Measurements from ENCODE around the gene MAGI2. TPM values are rescaled to one million over a fixed set of nuclear protein-coding genes. Genes with fewer than 3 reads are reported as not detected.

The MAGI2 gene
- polyA plus RNA-seq, 2 donors = 0.67 to 0.79 TPM

DNA sequence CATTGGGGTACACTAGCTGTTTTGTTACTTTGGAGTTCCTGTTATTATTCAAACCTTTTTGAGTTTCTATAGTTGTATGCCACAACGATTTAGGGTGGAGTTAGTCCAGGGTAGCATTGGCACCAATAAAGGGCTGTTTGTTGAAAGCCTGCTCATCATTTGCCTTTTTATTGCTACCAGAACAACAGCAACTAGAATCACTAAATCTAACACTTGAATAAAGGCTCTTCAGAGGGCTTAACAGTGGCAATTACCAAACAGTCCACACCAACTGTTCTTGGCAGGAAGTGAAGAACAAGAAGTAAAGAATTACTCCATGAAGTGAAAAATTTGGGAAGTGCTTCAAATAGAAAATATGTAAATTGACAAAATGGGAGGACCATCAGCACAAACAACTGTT is 1033.5 kb downstream of the MAGI2 start:
- no peaks in the 10 kb centered on the region for H3K27me3 ChIP-seq (ENCODE audit: control insufficient read depth in 1 of 2, insufficient read depth in 2 of 2, low read length in 2 of 2)
- no peak overlapping the region for H3K27ac ChIP-seq (ENCODE audit: low read depth in 2 of 2, low read length in 1 of 2)
- H3K4me3 ChIP-seq (ENCODE audit: low read depth in 1 of 2, low read length in 2 of 2) = no peak overlapping the region
- H3K36me3 ChIP-seq (ENCODE audit: control insufficient read depth in 2 of 2, insufficient read depth in 2 of 2, low read length in 1 of 2) = no peaks in the 10 kb centered on the region
- H3K9me3 ChIP-seq (ENCODE audit: control insufficient read depth in 2 of 2, insufficient read depth in 1 of 2, low read depth in 1 of 2, low read length in 1 of 2) = peaks cover 0 to 3% of the 10 kb centered on the region in 2 donors
- H3K4me1 ChIP-seq (ENCODE audit: control insufficient read depth in 2 of 2, insufficient read depth in 2 of 2, low read length in 1 of 2) = no peaks in the 10 kb centered on the region
- 70 to 73% methylated on average over 1 of the region's 1 CpG for WGBS, 2 donors

- Histone ChIP-seq H3K27ac (ENCODE audit: low read depth in 2 of 2, low read length in 1 of 2) (no peak overlapping the region), H3K4me1 (ENCODE audit: control insufficient read depth in 2 of 2, insufficient read depth in 2 of 2, low read length in 1 of 2) (no peaks in the 10 kb centered on the region), H3K4me3 (ENCODE audit: low read depth in 1 of 2, low read length in 2 of 2) (no peak overlapping the region), H3K36me3 (ENCODE audit: control insufficient read depth in 2 of 2, insufficient read depth in 2 of 2, low read length in 1 of 2) (no peaks in the 10 kb centered on the region), H3K27me3 (ENCODE audit: control insufficient read depth in 1 of 2, insufficient read depth in 2 of 2, low read length in 2 of 2) (no peaks in the 10 kb centered on the region), H3K9me3 (ENCODE audit: control insufficient read depth in 2 of 2, insufficient read depth in 1 of 2, low read depth in 1 of 2, low read length in 1 of 2) (no peaks in the 10 kb centered on the region)
- 68 to 70% methylated on average over 4 of the region's 4 CpGs for WGBS, 2 donors
Measured at GRCh38 chr7:78417180-78417853, 1036.2 kb downstream of the MAGI2 start.

DNA sequence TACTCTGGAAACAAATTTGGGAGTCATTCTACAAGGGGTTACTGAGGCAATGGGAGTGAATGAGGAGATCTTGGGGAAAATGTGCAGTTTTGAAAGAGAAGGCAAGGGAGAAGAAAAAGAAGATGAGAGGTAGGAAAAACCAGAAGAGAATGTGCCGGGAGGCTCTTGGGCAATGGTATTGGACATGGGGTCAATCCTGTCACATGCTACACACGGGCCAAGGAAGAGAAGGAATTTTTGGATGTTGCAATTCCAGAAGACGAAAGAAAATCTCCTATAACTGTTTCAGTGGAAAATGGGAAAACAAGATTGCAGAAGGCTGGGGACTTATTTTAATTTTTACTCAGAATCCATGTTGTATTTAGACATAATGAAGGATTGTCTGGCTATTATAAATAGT is 1039.9 kb downstream of the MAGI2 start:
- Histone ChIP-seq H3K4me3 (ENCODE audit: low read depth in 1 of 2, low read length in 2 of 2) (no peak overlapping the region), H3K27me3 (ENCODE audit: control insufficient read depth in 1 of 2, insufficient read depth in 2 of 2, low read length in 2 of 2) (no peaks in the 10 kb centered on the region), H3K27ac (ENCODE audit: low read depth in 2 of 2, low read length in 1 of 2) (no peak overlapping the region), H3K36me3 (ENCODE audit: control insufficient read depth in 2 of 2, insufficient read depth in 2 of 2, low read length in 1 of 2) (no peaks in the 10 kb centered on the region), H3K4me1 (ENCODE audit: control insufficient read depth in 2 of 2, insufficient read depth in 2 of 2, low read length in 1 of 2) (no peaks in the 10 kb centered on the region), H3K9me3 (ENCODE audit: control insufficient read depth in 2 of 2, insufficient read depth in 1 of 2, low read depth in 1 of 2, low read length in 1 of 2) (no peaks in the 10 kb centered on the region)
- 82 to 83% methylated on average over 3 of the region's 3 CpGs for WGBS, 2 donors

GRCh38 chr7:78412216-78412858 is 1041.1 kb downstream of the MAGI2 start:
- Histone ChIP-seq H3K36me3 (ENCODE audit: control insufficient read depth in 2 of 2, insufficient read depth in 2 of 2, low read length in 1 of 2) (no peaks in the 10 kb centered on the region), H3K27me3 (ENCODE audit: control insufficient read depth in 1 of 2, insufficient read depth in 2 of 2, low read length in 2 of 2) (no peaks in the 10 kb centered on the region), H3K4me1 (ENCODE audit: control insufficient read depth in 2 of 2, insufficient read depth in 2 of 2, low read length in 1 of 2) (no peaks in the 10 kb centered on the region), H3K9me3 (ENCODE audit: control insufficient read depth in 2 of 2, insufficient read depth in 1 of 2, low read depth in 1 of 2, low read length in 1 of 2) (no peaks in the 10 kb centered on the region), H3K27ac (ENCODE audit: low read depth in 2 of 2, low read length in 1 of 2) (no peak overlapping the region), H3K4me3 (ENCODE audit: low read depth in 1 of 2, low read length in 2 of 2) (no peak overlapping the region)
- WGBS, 2 donors = 70 to 77% methylated on average over 3 of the region's 3 CpGs

- Histone ChIP-seq H3K4me1 (ENCODE audit: control insufficient read depth in 2 of 2, insufficient read depth in 2 of 2, low read length in 1 of 2) (no peaks in the 10 kb centered on the region), H3K27me3 (ENCODE audit: control insufficient read depth in 1 of 2, insufficient read depth in 2 of 2, low read length in 2 of 2) (no peaks in the 10 kb centered on the region), H3K36me3 (ENCODE audit: control insufficient read depth in 2 of 2, insufficient read depth in 2 of 2, low read length in 1 of 2) (no peaks in the 10 kb centered on the region), H3K27ac (ENCODE audit: low read depth in 2 of 2, low read length in 1 of 2) (no peak overlapping the region), H3K4me3 (ENCODE audit: low read depth in 1 of 2, low read length in 2 of 2) (no peak overlapping the region), H3K9me3 (ENCODE audit: control insufficient read depth in 2 of 2, insufficient read depth in 1 of 2, low read depth in 1 of 2, low read length in 1 of 2) (no peaks in the 10 kb centered on the region)
- WGBS, 2 donors = 89 to 90% methylated on average over 3 of the region's 3 CpGs
Measured at GRCh38 chr7:78407031-78407430, 1046.4 kb downstream of the MAGI2 start.

GRCh38 chr7:78406531-78406930 is 1046.9 kb downstream of the MAGI2 start:
- Histone ChIP-seq H3K9me3 (ENCODE audit: control insufficient read depth in 2 of 2, insufficient read depth in 1 of 2, low read depth in 1 of 2, low read length in 1 of 2) (no peaks in the 10 kb centered on the region), H3K27me3 (ENCODE audit: control insufficient read depth in 1 of 2, insufficient read depth in 2 of 2, low read length in 2 of 2) (no peaks in the 10 kb centered on the region), H3K36me3 (ENCODE audit: control insufficient read depth in 2 of 2, insufficient read depth in 2 of 2, low read length in 1 of 2) (no peaks in the 10 kb centered on the region), H3K27ac (ENCODE audit: low read depth in 2 of 2, low read length in 1 of 2) (no peak overlapping the region), H3K4me3 (ENCODE audit: low read depth in 1 of 2, low read length in 2 of 2) (no peak overlapping the region), H3K4me1 (ENCODE audit: control insufficient read depth in 2 of 2, insufficient read depth in 2 of 2, low read length in 1 of 2) (no peaks in the 10 kb centered on the region)

DNA sequence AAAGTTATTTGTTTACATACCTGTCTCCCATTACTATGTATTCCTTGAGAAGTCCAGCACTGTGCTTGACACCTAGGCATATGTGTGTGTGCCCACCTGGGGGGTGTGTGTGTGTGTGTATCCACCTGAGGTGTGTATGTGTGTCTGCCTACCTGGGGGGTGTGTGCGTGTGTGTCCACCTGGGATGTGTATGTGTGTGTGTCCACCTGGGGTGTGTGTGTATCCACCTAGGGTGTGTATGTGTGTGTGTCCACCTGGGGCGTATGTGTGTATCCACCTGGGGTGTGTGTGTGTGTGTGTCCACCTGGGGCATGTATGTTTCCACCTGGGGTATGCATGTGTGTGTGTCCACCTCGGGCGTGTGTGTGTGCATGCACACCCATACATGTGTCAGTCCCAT is 1051.4 kb downstream of the MAGI2 start:
- Histone ChIP-seq H3K36me3 (ENCODE audit: control insufficient read depth in 2 of 2, insufficient read depth in 2 of 2, low read length in 1 of 2) (no peaks in the 10 kb centered on the region), H3K4me3 (ENCODE audit: low read depth in 1 of 2, low read length in 2 of 2) (no peak overlapping the region), H3K27me3 (ENCODE audit: control insufficient read depth in 1 of 2, insufficient read depth in 2 of 2, low read length in 2 of 2) (no peaks in the 10 kb centered on the region), H3K27ac (ENCODE audit: low read depth in 2 of 2, low read length in 1 of 2) (no peak overlapping the region), H3K4me1 (ENCODE audit: control insufficient read depth in 2 of 2, insufficient read depth in 2 of 2, low read length in 1 of 2) (no peaks in the 10 kb centered on the region), H3K9me3 (ENCODE audit: control insufficient read depth in 2 of 2, insufficient read depth in 1 of 2, low read depth in 1 of 2, low read length in 1 of 2) (no peaks in the 10 kb centered on the region)
- 85 to 89% methylated on average over 4 of the region's 4 CpGs for WGBS, 2 donors

GRCh38 chr7:78400038-78400437 is 1053.4 kb downstream of the MAGI2 start:
- no peak overlapping the region for H3K27ac ChIP-seq (ENCODE audit: low read depth in 2 of 2, low read length in 1 of 2)
- WGBS, 2 donors = 32 to 41% methylated on average over 2 of the region's 2 CpGs
- H3K4me1 ChIP-seq (ENCODE audit: control insufficient read depth in 2 of 2, insufficient read depth in 2 of 2, low read length in 1 of 2) = no peaks in the 10 kb centered on the region
- H3K9me3 ChIP-seq (ENCODE audit: control insufficient read depth in 2 of 2, insufficient read depth in 1 of 2, low read depth in 1 of 2, low read length in 1 of 2) = no peaks in the 10 kb centered on the region
- H3K27me3 ChIP-seq (ENCODE audit: control insufficient read depth in 1 of 2, insufficient read depth in 2 of 2, low read length in 2 of 2) = no peaks in the 10 kb centered on the region
- no peak overlapping the region for H3K4me3 ChIP-seq (ENCODE audit: low read depth in 1 of 2, low read length in 2 of 2)
- no peaks in the 10 kb centered on the region for H3K36me3 ChIP-seq (ENCODE audit: control insufficient read depth in 2 of 2, insufficient read depth in 2 of 2, low read length in 1 of 2)

DNA sequence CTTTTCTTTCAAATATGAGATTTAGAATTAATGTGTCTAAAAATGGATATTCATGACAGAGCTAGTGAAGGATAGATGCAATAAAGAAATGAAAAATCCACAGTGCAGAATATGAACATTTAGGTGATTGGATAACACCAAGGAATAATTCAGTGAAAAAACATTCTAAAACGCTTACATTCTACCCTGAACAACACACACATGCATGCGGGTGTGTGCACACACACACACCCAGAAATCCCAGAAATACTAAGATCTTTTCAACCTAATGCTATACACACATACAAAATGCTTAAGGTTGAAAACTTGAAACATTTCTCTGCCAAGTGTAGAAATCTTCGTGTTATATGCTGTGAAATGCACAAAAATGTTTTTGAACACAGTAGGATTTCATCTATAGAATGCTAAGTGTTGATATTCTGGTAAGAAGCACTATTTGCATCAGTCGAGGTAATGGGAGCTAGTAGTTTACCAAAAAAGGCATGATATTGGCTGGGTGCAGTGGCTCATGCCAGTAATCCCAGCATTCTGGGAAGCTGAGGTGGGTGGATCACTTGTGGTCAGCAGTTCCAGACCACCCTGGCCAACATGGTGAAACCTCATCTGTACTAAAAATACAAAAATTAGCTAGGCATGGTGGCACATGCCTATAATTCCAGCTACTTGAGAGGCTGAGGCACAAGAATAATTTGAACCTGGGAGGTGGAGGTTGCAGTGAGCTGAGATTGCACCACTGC is 1054.3 kb downstream of the MAGI2 start:
- H3K9me3 ChIP-seq (ENCODE audit: control insufficient read depth in 2 of 2, insufficient read depth in 1 of 2, low read depth in 1 of 2, low read length in 1 of 2) = no peaks in the 10 kb centered on the region
- no peak overlapping the region for H3K4me3 ChIP-seq (ENCODE audit: low read depth in 1 of 2, low read length in 2 of 2)
- 73 to 76% methylated on average over 4 of the region's 4 CpGs for WGBS, 2 donors
- no peak overlapping the region for H3K27ac ChIP-seq (ENCODE audit: low read depth in 2 of 2, low read length in 1 of 2)
- no peaks in the 10 kb centered on the region for H3K36me3 ChIP-seq (ENCODE audit: control insufficient read depth in 2 of 2, insufficient read depth in 2 of 2, low read length in 1 of 2)
- no peaks in the 10 kb centered on the region for H3K4me1 ChIP-seq (ENCODE audit: control insufficient read depth in 2 of 2, insufficient read depth in 2 of 2, low read length in 1 of 2)
- H3K27me3 ChIP-seq (ENCODE audit: control insufficient read depth in 1 of 2, insufficient read depth in 2 of 2, low read length in 2 of 2) = no peaks in the 10 kb centered on the region
